Left ventricle myocardium inferior (tissue), 1 donor: ENCODE measurements around the gene SLIT3. TPM values are rescaled to one million over a fixed set of nuclear protein-coding genes. Genes with fewer than 3 reads are reported as not detected.

Experiments used
- DNase-seq: peaks from one replicate; pipeline ENCODE4 v3.0.0-alpha.2; 2020
- H3K27ac ChIP-seq: fragments of 200-600 bp; replicated peaks from 2 replicates; pipeline ENCODE4 v1.8.0; 2021
- H3K27me3 ChIP-seq: fragments of 200-600 bp; 2 replicates; pipeline ENCODE4 v1.8.0; 2021; ENCODE audit warnings: low read depth
- H3K36me3 ChIP-seq: fragments of 200-600 bp; 2 replicates; pipeline ENCODE4 v1.8.0; 2021
- H3K4me1 ChIP-seq: fragments of 200-600 bp; 2 replicates; pipeline ENCODE4 v1.8.0; 2021
- H3K4me3 ChIP-seq: fragments of 200-600 bp; 2 replicates; pipeline ENCODE4 v1.8.0; 2021; ENCODE audit warnings: mild to moderate bottlenecking, moderate library complexity
- H3K9me3 ChIP-seq: fragments of 200-600 bp; replicated peaks from 2 replicates; pipeline ENCODE4 v1.8.0; 2021
- CTCF ChIP-seq: fragments of 200-600 bp; IDR thresholded peaks from 2 replicates; pipeline ENCODE4 v1.8.0; 2021; ENCODE audit warnings: antibody characterized with exemption, mild to moderate bottlenecking, borderline replicate concordance
- intact Hi-C: fragments of 100-400 bp; cut with micrococcal nuclease; formaldehyde crosslinking; loops from one replicate; pipeline ENCODE4 v1.11.0; 2022
- total RNA-seq: library from RNA; stranded (reverse); fragmentation: NEBNext Ultra II Directional; extraction: Animal tissue kit (Norgen Biotek cat#: 25700); gene quantifications from one replicate; pipeline ENCODE4 v1.2.1, GENCODE V29; 2021
- donor health status: DM: no; HTN: yes; CAD: no; lungs with severe emphysema.

The SLIT3 gene
- total RNA-seq, 1 donor from 2014 or later: 22.7 TPM

GRCh38 chr5:168695301-168695835 is 605.6 kb downstream of the SLIT3 start:
- no peaks in the 10 kb centered on the region for H3K9me3 ChIP-seq
- intact Hi-C loops: no loop called here
- H3K27ac ChIP-seq: no peak overlapping the region
- peaks cover 16% of the 10 kb centered on the region for H3K4me1 ChIP-seq
- no peak for TF ChIP-seq CTCF
- peaks cover 16% of the 10 kb centered on the region for H3K27me3 ChIP-seq
- H3K36me3 ChIP-seq: no peaks in the 10 kb centered on the region
- no peak for DNase-seq
- H3K4me3 ChIP-seq: no peak overlapping the region

- Histone ChIP-seq H3K27me3 (peaks cover 16% of the 10 kb centered on the region), H3K4me1 (peaks cover 11% of the 10 kb centered on the region), H3K9me3 (no peaks in the 10 kb centered on the region), H3K4me3 (no peak overlapping the region), H3K36me3 (no peaks in the 10 kb centered on the region), H3K27ac (no peak overlapping the region)
- no peak for TF ChIP-seq CTCF
- intact Hi-C loops: no loop called here
- DNase-seq: no peak
These were observed 606.6 kb downstream of the SLIT3 start for GRCh38 chr5:168694289-168694688.

DNA sequence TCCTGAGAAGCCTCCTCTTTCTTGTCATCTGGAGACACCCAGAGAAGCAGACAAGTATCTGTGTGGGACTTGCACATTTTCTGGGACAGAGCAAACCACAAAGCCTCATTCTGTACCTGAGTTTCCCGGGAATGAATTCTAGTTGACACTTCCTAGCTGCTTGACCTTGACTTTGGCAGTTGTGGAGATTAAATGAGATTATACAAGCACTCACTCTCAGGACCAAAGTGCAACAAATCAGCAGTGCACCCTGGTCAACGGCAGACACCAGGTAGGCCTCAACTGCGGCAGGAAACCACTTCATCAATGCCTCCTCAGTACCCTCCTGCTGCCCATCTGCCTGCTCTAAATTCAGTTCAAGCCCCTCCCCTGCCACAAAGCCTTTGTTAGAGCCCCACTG is 607.1 kb downstream of the SLIT3 start:
- no peak for DNase-seq
- H3K27me3 ChIP-seq: peaks cover 16% of the 10 kb centered on the region
- intact Hi-C loops: no loop called here
- H3K4me3 ChIP-seq: no peak overlapping the region
- no peak for TF ChIP-seq CTCF
- H3K4me1 ChIP-seq: peaks cover 7% of the 10 kb centered on the region
- no peak overlapping the region for H3K27ac ChIP-seq
- no peaks in the 10 kb centered on the region for H3K36me3 ChIP-seq
- no peaks in the 10 kb centered on the region for H3K9me3 ChIP-seq

DNA sequence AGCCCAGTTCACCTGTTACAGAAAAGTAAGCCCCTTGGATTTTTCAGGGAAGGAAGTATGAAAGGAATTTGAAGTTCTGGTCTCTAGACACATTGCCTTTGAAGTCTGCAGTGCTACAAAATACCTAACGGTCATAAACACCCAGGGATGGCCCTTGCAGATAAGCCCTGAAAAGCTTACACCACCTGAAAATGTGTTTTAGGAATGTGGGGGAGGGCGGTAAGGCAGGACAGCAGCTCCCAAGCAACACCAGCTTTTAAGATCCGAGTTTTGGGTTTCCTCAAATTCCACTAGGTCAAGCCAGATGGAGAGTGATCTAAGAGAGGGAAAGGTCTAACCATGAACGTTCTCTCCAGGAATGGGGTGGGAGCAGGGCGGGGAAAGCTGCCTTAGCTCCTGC is 607.6 kb downstream of the SLIT3 start:
- Histone ChIP-seq H3K4me3 (no peak overlapping the region), H3K4me1 (peaks cover 1% of the 10 kb centered on the region), H3K27me3 (peaks cover 16% of the 10 kb centered on the region), H3K27ac (no peak overlapping the region), H3K36me3 (no peaks in the 10 kb centered on the region), H3K9me3 (no peaks in the 10 kb centered on the region)
- intact Hi-C loops: no loop called here
- no peak for TF ChIP-seq CTCF
- DNase-seq: no peak

DNA sequence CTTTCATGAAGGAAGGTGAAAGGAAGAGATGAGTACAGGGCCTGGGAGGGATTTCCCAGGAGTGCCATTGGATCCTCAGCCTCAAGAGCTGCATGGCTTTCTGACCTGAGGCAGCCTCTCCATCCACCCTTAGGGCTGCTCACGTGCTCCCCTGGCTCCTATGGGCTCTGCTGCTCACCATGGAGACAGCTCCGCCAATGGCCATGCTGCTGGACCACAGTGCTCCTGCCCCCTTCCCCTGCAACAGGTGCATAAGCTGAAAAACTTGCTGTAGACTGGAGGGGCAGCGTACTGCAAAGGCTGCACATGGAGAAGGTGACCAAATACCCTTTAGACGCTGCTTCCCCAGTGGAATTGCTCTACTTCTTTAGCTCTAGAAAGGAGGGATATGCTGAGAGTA is 609.0 kb downstream of the SLIT3 start:
- Histone ChIP-seq H3K9me3 (no peaks in the 10 kb centered on the region), H3K4me3 (no peak overlapping the region), H3K27me3 (peaks cover 16% of the 10 kb centered on the region), H3K27ac (no peak overlapping the region), H3K36me3 (no peaks in the 10 kb centered on the region), H3K4me1 (no peaks in the 10 kb centered on the region)
- no peak for TF ChIP-seq CTCF
- no peak for DNase-seq
- intact Hi-C loops: no loop called here
